ENCODE measurements around the gene HSPA12A. TPM values are rescaled to one million over a fixed set of nuclear protein-coding genes. Genes with fewer than 3 reads are reported as not detected.

HSPA12A gene
- total RNA-seq, 2 donors from 2014 or later: 10.1 to 11.5 TPM

GRCh38 chr10:116621476-116621875 is 120.9 kb downstream of the HSPA12A start:
- no peak overlapping the region for H3K27ac ChIP-seq
- H3K4me3 ChIP-seq: no peak overlapping the region
- no peaks in the 10 kb centered on the region for H3K4me1 ChIP-seq
- no peaks in the 10 kb centered on the region for H3K9me3 ChIP-seq
- H3K27me3 ChIP-seq: no peaks in the 10 kb centered on the region
- H3K36me3 ChIP-seq: no peaks in the 10 kb centered on the region
- TF ChIP-seq CTCF (IDR thresholded peaks at IDR 0.05): no peak
- no peak for DNase-seq (ENCODE audit: low spot score)

Other genes with a start within 250 kb of the HSPA12A start
- not detected for gene PNLIP, start 196.6 kb downstream of the HSPA12A start, total RNA-seq
- gene PNLIPRP1, start 151.6 kb downstream of the HSPA12A start, total RNA-seq: not detected
- not detected for gene PNLIPRP2, start 121.6 kb downstream of the HSPA12A start, total RNA-seq
- gene ENO4, start 106.9 kb upstream of the HSPA12A start, total RNA-seq: under 1 TPM in 1 of 2 donors, not detected in 1; 0.15 TPM